ENCODE measurements around the gene NTM. TPM values are rescaled to one million over a fixed set of nuclear protein-coding genes. Genes with fewer than 3 reads are reported as not detected.

Gene NTM
- total and polyA plus RNA-seq, 12 donors, result 0.43 to 3.0 (median 1.3) TPM

DNA sequence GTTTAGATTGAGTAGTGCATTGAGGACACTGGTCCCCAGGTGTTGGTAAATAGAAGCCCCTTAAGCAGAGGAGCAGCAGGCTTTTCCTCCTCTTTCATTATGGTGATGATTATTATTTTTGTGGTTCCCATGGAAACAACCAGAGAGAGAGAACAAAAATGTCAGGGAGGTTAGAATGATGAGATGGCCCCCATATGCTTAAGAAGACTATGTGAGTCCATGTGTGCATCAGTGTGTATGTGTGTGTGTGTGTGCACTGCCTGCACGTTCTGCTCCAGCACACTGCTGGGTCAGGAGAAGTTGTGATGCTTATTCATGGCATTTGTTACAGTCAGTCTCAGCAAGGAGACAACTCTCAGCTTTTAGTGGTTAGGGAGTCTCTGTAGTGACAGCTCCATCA is 724.2 kb downstream of the NTM start:
- no peak for TF ChIP-seq CTCF (IDR thresholded peaks at IDR 0.05)
- H3K4me3 ChIP-seq, result no peak overlapping the region
- H3K27ac ChIP-seq, result no peak overlapping the region
- H3K4me1 ChIP-seq, result no peaks in the 10 kb centered on the region
- intact Hi-C loops (cut with DNase I), result no loop called here
- WGBS, 2 donors, result 43 to 60% methylated on average over 1 of the region's 1 CpG
- H3K9me3 ChIP-seq, result no peaks in the 10 kb centered on the region
- H3K27me3 ChIP-seq, result peaks cover 0 to 4% (median 0%) of the 10 kb centered on the region in 7 donors
- H3K36me3 ChIP-seq, result no peaks in the 10 kb centered on the region
- no peak for ATAC-seq
- no peak for DNase-seq

- Histone ChIP-seq H3K27ac (no peak overlapping the region), H3K4me1 (no peaks in the 10 kb centered on the region), H3K9me3 (no peaks in the 10 kb centered on the region), H3K4me3 (no peak overlapping the region), H3K27me3 (peaks cover 0 to 4% (median 0%) of the 10 kb centered on the region in 7 donors), H3K36me3 (no peaks in the 10 kb centered on the region)
- DNase-seq (no peak), ATAC-seq (peak in 1 of 8 donors; percentile 37)
- WGBS, 2 donors, result 63% methylated on average over 13 of the region's 13 CpGs
- intact Hi-C loops (cut with DNase I), result no loop called here
- no peak for TF ChIP-seq CTCF (IDR thresholded peaks at IDR 0.05)
Measured at GRCh38 chr11:132095230-132096131, 725.1 kb downstream of the NTM start.

GRCh38 chr11:132096132-132096825 is 725.9 kb downstream of the NTM start:
- Histone ChIP-seq H3K27ac (no peak overlapping the region), H3K9me3 (no peaks in the 10 kb centered on the region), H3K4me3 (no peak overlapping the region), H3K27me3 (peaks cover 0 to 4% (median 0%) of the 10 kb centered on the region in 7 donors), H3K36me3 (no peaks in the 10 kb centered on the region), H3K4me1 (no peaks in the 10 kb centered on the region)
- WGBS, 2 donors, result 83 to 84% methylated on average over 11 of the region's 11 CpGs
- no peak for TF ChIP-seq CTCF (IDR thresholded peaks at IDR 0.05)
- no peak for DNase-seq
- no peak for ATAC-seq
- intact Hi-C loops (cut with DNase I), result no loop called here

GRCh38 chr11:132099692-132100091 is 729.3 kb downstream of the NTM start:
- DNase-seq (peak in 1 of 2 donors; percentile 21), ATAC-seq (peak in 1 of 8 donors; percentile 50)
- H3K9me3 ChIP-seq, result no peaks in the 10 kb centered on the region
- intact Hi-C loops (cut with DNase I), result no loop called here
- TF ChIP-seq CTCF (IDR thresholded peaks at IDR 0.05), result peak in 7 of 9 donors; percentile 22 to 43 (median 37)
- H3K27ac ChIP-seq, result no peak overlapping the region
- H3K4me1 ChIP-seq, result no peaks in the 10 kb centered on the region
- WGBS, 2 donors, result 52 to 55% methylated on average over 4 of the region's 4 CpGs
- H3K27me3 ChIP-seq, result peaks cover 0 to 4% (median 0%) of the 10 kb centered on the region in 7 donors
- H3K4me3 ChIP-seq, result no peak overlapping the region
- H3K36me3 ChIP-seq, result no peaks in the 10 kb centered on the region
